GM19468 (cell line): ENCODE results near the gene CHRNE.

Experiments used
- ATAC-seq: cut with Tn5 transposase; IDR thresholded peaks from one replicate; pipeline ENCODE4 v1.9.1; 2021; ENCODE audit warnings: mild to moderate bottlenecking, moderate library complexity, moderate number of reproducible peaks; ENCODE audit not compliant: unreplicated experiment; ENCODE audit errors: extremely low read depth

CHRNE gene

DNA sequence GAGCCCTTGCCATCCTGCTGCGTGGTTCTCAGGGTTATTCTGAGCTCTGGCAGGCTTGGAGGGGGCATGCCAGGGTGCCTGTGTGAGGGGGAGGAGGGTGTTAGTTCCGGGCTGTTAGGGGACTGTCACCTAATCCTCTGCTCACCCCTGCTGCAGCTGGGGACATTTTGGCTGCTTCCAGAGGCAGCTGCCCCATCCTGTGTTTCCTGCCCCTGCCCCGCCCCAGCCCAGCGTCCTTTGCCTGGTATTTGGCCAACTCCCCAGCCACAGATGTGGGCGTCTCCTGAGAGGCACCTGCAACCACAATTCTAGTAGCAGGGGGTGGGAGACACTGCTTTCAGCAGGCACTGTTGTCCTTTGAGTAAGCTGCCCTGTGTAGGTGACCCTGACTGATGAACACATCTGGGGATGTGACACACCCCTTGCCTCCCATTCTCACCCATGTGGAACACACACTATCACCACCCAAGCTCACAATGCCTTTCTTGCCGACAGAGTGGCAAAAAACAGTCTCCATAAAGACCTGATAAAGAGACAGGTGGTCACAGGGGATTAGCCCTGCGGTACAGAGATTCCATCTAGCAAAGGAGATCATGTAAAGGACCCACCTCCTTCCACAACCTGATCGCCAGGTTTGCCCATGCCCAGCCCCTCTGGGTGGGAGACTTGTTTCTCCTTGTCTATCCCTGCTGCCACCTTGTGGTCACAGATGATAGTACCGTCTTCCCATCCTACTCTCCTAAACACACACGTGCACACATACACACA lies at the start of gene CHRNE:
CHRNE (minus strand) TSS at position 48 of the 768 bp plus-strand sequence; CDS start at position 13, 35 bp downstream.
- no peak for ATAC-seq

DNA sequence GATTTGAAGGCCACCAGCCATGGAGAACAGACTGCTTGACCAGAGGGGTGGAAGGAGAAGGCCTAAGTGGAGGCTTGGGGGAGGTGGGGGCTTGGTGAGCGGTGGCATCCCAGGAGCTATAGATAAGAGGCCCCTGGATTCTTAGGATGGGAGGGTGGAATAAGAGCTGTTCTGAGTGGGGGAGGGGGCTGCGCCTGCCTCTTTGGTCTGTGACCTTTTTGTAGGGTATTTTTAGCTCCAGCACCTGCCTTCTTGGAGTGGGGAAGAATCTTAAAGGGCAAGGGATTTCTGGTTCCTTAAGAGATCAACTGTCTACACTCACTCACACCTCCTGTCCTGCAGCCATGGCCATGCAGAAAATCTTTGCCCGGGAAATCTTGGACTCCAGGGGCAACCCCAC lies 48.6 kb upstream of the CHRNE start:
- no peak for ATAC-seq

DNA sequence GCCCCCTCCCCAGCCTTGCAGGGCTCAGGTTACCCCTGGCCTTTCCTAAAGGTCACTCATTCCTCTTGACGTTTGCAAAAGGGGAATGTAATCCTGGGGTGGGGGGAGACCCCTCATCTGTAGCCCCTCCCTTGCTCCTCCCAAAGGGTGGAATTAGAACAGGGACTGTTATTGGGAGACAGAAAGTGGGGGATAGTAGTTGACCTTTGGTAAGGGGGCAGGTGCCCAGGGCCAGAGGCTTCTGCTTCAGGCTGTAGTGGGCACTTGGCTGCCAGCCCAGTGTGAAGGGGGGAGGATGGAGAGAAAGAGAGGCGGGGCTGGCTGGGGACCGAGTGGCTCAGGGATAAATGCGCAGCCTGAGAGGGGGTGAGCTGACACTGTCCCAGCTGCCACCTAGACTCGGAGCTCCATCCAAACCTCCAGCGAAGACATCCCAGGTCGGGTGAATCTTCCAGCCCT lies 47.9 kb upstream of the CHRNE start, which contains the start of gene ENO3:
ENO3 (plus strand) TSS at position 374 of the 459 bp plus-strand sequence. CDS start 711 bp downstream, outside the sequence.
- no peak for ATAC-seq

DNA sequence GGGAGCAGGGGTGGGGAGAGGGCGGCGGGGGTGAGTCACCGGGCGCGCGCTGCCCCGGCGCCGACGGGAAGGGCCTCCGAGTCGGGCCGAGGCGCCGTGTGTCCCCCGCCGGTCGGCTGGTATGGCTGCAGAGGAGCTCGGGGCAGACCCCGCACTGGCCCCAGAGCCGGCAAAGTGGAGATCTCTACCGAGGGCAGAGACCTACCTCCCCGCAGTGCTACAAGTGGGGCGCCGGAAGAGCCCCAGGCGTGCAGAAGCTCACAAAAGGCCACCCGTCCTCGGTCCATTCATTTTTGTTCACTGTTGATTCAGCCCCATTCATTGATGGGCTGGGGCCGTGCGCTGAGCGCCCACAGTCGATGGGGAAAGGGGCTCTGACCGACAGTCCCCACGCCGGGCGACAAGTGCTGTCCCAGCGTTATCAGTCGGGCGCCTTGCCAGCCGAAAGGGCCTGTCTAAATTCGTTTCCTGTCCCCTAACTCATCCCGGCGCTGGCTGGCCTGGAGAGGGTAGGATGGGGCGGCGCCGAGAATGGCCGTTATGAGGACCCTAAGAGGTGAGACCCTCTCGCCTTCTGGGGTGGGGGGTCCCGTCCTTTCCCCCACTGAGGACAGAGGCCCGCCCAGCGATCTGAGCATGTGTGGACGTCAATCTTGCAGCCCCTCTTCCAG lies 47.3 kb upstream of the CHRNE start:
- ATAC-seq, result no peak

DNA sequence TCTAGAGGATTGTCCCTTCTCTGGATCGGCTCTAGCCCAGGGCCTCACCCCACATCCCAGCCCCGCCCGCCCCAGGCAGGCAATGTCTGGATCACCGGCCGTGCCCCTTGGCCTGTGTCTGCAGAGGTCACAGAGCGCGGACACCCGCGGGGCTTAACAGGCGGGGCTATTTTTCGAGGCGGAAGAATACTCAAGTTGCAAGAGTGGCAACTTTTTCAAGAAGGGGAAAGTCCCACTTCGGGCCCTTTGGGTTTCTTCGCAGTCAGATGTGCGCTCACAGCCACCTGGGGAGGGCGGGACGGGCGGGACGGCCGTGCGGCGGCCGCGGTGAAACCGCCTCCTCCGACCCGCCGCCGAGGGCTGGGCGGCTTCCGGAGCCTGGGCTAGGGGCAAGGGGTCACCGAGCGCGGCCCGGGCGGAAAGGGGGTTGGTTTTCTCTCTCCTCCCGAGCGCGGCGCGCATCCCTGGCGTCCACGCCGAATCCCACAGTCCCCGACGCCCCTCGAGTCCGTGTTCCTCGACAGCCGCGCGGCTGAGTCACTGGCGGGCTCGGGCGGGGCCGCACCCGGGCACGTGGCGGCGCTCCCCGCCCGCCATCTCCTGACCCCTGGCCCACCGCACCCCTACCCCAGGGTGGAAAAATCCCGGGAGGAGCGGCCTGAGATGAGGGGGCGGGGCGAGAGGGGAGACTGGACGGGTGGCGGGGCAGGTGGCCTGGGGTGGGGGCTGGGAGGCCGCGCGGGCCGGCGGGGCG lies 46.6 kb upstream of the CHRNE start:
- no peak for ATAC-seq

DNA sequence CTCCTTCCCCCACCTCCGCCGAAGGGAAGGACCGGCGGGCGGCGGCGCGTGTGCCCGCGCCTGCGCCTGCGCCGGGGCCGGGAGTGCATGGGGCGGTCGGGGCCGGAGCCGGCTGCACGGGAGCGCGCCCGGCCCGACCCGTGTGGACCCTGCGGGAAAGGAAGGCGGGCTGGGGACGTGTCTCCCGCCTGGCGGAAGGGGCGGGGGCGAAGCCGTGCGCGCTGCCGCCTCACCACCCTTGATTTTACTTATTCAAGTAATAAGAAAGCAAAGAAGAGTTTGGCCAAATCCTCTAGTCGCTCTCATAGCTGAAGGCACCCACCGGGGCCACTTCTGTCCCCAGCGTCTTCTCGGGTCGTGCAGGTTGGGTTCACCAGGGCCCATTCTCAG lies 46.0 kb upstream of the CHRNE start:
- no peak for ATAC-seq

DNA sequence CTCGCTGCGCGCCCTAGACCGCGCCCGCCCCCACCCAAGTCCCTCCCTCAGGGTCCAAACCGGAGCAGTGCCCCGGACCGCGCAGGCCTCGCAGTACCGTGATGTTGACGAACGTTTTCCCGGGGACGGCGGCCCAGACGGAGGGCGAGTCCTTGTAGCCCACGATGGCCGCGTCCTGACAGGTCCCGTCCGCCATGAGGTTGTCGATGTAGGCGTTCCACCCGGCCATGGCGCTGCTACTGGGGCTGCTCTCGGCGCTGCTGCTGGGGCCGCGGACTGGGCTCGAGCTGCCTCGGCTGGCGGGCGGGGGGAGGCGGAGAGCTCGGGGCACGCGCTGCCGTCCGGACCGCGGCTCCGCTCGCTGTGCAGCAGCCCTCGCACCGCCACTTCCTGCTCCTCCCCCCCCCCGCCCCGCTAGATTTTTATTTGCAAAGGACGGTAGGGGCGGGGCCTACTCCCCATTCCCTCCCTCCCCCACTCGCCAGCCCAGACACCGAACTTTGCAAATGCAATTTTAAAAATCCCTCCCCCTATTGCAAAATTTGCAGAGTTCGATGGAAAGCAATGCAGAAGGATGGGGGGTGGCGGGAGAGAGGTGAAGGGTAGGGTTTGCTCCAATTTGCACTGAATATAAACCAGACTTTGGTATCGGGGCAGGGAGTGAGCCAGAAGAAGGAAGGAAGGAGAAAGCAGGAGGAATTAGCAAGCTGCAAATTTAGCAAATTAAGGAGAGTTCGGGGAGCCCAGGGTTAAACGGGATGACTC lies 45.5 kb upstream of the CHRNE start, which contains the start of gene PFN1:
PFN1 (minus strand) TSS at position 365 of the 765 bp plus-strand sequence; CDS start at position 229, 136 bp downstream.
- ATAC-seq, result no peak

DNA sequence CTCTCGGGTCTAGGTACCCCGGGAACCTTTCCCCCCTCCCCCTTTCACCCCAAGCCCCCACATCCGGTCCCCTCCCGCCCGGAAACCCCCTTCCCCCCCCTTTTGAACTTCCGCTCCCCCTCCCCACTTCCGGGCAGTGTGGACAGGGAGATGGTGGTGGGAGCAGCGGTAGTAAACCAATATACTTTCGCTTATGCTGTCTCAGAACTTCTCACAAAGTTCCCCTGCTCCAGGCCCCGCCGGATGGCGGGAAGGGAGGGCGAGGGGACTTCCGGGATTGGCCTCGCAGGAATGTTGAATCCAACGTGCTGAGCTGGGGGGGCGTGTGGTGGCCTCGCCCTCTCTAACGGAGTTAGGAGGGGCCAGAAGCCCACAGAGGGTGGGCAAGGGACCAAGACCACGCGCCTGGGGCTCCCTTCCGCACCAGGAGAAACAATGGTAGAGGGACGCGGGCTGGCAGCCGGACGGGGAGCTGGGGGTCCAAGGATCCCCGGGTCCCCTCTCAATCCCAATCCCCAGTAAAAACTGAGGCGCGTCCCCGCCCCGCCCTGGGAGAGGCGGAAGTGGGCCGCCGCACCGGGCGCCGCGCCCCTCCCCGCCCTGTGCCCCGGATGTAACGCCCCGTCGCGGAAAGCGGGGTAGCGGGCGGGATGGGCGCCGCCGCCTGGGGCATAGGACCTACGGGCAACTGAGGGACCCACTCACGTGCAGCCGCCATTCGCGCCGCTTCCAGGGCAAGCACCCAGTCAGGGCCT lies 44.7 kb upstream of the CHRNE start:
- ATAC-seq, result no peak

DNA sequence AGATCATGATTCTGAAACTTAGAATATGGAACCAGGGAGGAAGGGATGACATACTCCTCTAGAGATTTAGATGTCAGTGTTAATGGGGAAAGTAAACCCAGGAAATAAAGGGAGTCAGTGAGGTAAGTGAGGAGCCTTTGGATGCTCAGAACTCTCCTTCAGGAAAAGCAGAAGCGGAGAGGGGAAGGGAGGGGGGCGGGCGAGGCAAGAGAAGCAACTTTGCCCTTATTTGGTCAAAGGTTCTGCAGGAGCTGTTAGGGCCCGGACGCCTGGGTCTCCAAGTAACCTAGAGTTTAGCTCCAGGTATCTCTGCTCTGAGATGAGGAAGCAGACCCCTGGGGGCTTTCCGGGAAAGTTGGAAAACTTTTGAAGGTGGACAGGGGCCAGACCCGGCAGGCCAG lies 44.1 kb upstream of the CHRNE start:
- no peak for ATAC-seq

DNA sequence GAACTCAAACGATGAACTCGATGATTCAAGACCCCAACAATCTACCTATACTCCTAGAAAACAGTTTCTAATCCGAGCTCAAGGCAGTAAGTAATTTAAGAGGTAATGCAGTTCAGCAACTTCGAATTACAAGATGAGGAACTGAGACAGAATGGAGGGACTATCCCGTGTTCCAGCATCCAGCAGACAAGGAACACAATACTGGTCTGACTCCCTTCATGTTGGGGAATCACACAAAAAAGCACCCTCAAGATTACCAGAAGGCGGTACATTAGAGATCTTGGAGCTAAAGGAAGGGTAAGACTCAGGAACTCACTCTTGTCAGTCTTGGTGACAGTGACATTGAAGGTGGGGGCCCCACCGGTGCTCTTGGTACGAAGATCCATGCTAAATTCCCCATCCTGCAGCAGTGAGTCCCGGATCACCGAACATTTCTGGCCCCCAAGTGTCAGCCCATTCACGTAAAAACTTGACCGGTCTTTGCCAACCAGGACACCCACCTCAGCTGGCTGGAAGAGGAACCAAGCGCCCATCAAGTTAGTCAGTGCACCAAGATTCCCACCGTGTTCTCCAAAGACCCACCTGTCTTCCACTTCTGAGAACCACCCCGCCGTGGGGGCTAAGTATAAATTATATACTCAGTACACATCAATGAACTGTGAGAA lies 43.5 kb upstream of the CHRNE start:
- no peak for ATAC-seq

DNA sequence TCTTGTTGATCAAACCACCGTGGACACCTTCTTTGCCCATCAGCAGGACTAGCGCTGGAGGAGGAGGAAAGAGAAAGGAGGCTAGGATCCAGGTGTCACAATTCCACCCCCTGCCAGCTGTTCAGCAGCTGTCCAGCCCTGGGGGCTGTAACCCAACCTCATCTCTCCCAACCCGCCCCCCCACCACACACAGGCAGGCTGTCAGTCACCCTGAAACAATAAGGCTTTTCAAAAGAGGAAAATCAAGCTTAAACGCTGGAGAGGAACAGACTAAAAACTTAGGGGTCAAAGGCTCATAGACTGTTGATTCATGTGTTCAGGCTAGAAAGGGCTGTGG lies 43.0 kb upstream of the CHRNE start:
- no peak for ATAC-seq

DNA sequence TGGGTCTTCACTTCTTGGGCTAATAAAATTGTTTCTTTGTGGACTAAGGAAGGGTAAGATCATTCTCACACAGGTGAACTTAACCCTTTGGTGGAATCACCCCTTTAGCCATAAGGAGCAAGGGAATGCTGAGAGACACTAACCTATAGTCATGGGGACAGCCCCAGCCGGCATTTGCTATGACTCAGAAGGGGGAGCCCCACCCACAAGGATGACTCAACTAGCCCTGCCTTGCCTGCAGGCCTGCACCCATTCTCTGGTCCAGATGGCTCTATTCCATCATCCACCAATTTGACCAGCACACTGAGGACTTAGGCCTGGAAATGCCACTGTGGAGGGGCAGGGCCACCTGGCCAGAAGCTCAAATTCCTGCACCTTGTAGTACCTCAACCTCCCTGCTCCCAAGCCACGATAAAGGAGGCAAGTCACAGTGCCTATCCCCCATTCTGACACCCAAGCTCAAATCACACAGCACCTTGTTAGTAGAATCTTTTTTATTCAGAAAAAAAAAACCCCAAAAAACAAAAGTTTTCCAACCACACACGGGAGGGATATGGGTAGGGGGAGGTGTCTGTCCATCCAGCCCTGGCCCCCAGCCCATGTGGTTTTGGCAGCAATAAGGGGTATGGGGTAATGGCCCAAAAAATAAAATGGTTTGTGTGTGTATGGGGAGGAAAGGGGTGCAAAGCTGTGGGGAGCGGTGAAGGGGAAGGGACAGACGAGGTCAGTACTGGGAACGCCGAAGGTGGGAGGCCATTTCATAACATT lies 42.5 kb upstream of the CHRNE start:
- ATAC-seq, result no peak

DNA sequence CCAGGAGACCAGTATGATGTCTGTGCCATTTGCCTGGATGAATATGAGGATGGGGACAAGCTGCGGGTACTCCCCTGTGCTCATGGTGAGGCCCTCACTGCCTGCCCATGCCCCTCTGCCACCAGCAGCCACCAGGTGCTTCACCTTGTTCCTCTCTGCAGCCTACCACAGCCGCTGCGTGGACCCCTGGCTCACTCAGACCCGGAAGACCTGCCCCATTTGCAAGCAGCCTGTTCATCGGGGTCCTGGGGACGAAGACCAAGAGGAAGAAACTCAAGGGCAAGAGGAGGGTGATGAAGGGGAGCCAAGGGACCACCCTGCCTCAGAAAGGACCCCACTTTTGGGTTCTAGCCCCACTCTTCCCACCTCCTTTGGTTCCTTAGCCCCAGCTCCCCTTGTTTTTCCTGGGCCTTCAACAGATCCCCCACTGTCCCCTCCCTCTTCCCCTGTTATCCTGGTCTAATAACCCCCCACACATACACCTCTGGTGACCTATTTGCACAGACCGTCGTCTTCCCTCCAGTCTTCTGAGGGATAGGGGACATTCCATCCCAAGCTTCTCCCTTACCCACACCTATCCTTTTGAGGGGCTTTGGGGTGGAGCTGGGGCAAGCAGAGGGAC lies 41.8 kb upstream of the CHRNE start:
- ATAC-seq, result no peak

DNA sequence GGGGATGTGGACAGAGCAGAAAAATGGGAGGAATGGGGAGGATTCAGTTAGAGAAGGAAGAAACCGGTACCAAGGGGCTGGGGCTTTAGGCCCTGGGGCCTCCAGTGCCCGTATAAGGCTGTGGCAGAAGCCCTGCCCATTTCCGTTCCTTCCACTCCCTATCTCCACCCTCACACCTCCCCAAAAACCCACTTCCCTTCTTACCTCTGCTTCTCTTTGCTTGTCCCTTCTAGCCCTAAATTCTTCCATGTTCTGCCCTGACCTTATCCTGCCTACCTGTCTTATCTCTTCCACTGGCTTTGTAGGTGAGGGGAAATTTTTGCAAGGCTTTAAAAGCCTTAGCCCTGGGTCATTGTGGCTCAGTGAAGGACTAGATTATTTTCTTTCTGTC lies 41.3 kb upstream of the CHRNE start:
- no peak for ATAC-seq

DNA sequence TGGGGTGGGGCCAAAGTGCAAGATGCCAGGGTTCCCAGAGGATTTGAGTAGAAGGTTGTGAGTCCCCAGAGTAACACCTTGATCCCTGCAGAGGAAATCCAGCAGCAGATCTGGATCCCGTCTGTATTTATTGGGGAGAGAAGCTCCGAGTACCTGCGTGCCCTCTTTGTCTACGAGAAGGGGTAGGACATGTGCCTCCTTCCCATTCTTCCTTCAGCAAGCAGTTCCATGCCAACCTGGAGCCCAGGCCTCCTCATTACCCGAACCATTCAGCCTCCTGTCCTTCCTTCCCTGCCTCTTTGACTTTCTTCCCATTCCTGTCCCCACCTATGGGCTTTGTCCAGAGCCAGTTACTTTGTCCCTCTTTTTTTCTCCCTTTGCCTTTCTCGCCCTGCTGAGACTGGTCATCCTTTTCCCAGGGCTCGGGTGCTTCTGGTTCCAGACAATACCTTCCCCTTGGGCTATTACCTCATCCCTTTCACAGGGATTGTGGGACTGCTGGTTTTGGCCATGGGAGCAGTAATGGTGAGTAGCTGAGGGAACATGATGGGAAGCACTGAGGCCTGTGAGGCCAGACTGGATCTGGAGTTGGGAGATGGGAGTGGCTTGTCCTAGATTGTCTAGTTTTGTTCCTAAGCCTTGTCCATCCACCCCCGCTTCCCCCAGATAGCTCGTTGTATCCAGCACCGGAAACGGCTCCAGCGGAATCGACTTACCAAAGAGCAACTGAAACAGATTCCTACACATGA lies 40.0 kb upstream of the CHRNE start:
- ATAC-seq, result no peak

DNA sequence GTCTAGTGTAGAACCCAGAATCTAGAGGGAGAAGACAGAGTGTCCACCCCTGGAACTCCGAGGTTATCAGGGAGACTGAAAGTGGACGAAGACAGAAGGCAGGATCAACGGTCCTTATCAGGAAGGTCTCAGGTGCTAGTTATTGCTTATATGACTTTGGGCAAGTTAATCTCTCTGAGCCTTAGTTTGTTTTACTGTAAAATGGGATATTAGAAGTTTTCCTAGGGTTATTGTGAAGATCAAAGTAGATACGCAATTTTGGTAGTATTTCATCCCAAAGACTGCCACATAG lies 38.4 kb upstream of the CHRNE start:
- no peak for ATAC-seq

DNA sequence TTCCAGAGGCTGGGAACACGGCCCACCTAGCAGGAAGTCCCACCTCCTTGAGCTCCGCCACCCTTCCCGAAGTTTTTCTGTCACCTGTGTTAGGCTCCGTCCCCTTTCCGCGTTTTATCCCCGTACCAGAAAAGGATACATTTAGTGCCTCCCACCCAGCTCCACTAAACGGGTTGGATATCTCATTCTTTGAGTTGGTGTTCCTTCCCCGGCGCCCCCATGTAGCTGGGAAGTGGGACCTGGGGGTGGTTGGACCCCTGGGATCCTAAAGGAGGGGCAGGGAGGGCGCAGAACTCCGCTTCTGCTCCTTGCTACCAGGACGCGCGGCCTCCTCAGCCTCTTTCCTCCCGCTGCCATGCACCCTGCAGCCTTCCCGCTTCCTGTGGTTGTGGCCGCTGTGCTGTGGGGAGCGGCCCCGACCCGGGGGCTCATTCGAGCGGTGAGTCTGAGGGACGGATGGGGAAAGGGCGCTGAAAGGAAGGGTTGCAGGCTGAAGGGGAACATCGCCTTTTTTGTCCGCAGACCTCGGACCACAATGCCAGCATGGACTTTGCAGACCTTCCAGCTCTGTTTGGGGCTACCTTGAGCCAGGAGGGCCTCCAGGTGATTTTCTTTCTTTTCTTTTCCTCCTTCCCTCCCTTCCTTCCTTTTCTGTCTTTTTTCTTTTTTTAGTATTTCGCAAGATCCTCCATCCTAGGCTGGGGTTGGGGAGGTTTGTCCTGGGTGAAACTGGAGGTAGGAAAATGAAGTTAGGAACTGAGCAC lies 37.8 kb upstream of the CHRNE start:
- no peak for ATAC-seq
